H1 (cell line): Measurements from ENCODE around the gene SHLD3. TPM values are rescaled to one million over a fixed set of nuclear protein-coding genes. Genes with fewer than 3 reads are reported as not detected.

Source experiments
- EZH2 ChIP-seq: fragments of 200-600 bp; sonication (generic); IDR thresholded peaks from 2 replicates; pipeline ENCODE4 v1.7.1; 2012; ENCODE audit warnings: low read depth, mild to moderate bottlenecking, moderate library complexity, low read length, inconsistent platforms; ENCODE audit not compliant: severe bottlenecking
- POLR2A ChIP-seq, 2 experiments: IDR thresholded peaks; 1 replicate in 1 of 2; 2 replicates in 1 of 2; pipeline ENCODE4 v1.6.1; 2011; ENCODE audit warnings: low read depth in 2 of 2, low read length in 2 of 2, mild to moderate bottlenecking in 2 of 2; ENCODE audit errors: control extremely low read depth in 1 of 2
- RAD21 ChIP-seq, 2 experiments: IDR thresholded peaks in 1 of 2; conservative IDR thresholded peaks in 1 of 2; 2 replicates each; pipeline ENCODE4 v1.6.1; 2011; ENCODE audit warnings: low read depth in 2 of 2, low read length in 2 of 2, improper control_type of control experiment in 1 of 2, inconsistent platforms in 1 of 2, mild to moderate bottlenecking in 1 of 2, moderate library complexity in 1 of 2
- SIN3A ChIP-seq, 2 experiments: IDR thresholded peaks in 1 of 2; conservative IDR thresholded peaks in 1 of 2; 2 replicates each; pipeline ENCODE4 v1.6.1; 2011 to 2012; ENCODE audit warnings: low read length in 2 of 2, improper control_type of control experiment in 1 of 2, low read depth in 1 of 2, mild to moderate bottlenecking in 1 of 2
- SP1 ChIP-seq: IDR thresholded peaks from 2 replicates; pipeline ENCODE4 v1.6.1; 2011; ENCODE audit warnings: low read depth, low read length
- polyA plus RNA-seq, 7 experiments: library from polyadenylated mRNA; depleted of rRNA in 3 of 7; stranded (reverse) in 5 of 7; unstranded in 2 of 7; fragments of >200 nt in 5 of 7; fragments of 200-250 nt in 2 of 7; gene quantifications; 1 replicate in 5 of 7; 2 replicates in 1 of 7; 4 replicates in 1 of 7; pipeline versions ENCODE4 v1.2.1 to v1.2.3, GENCODE V29; 2011 to 2013; ENCODE audit warnings: missing spikeins in 2 of 7, mixed read lengths in 2 of 7
- total RNA-seq: library from RNA; stranded (reverse); fragmentation: NEBNext Ultra II Directional; extraction: Animal tissue kit (Norgen Biotek cat#: 25700); gene quantifications from 2 replicates; pipeline ENCODE4 v1.2.1, GENCODE V29; 2021
- TF ChIP-seq, protein P1 (sequence below): fragments of 300-600 bp; sonication (generic); IDR thresholded peaks from 2 replicates; pipeline ENCODE4 v1.7.1; 2012; ENCODE audit warnings: low read length, moderate library complexity, mild to moderate bottlenecking, inconsistent platforms; ENCODE audit not compliant: insufficient replicate concordance
- TF ChIP-seq, protein P2 (sequence below), 3 experiments: IDR thresholded peaks; 1 replicate in 2 of 3; 2 replicates in 1 of 3; pipeline versions ENCODE4 v1.5.1 to v1.6.1; 2011; ENCODE audit warnings: low read length in 3 of 3, mild to moderate bottlenecking in 3 of 3, inconsistent platforms in 2 of 3, low read depth in 1 of 3, moderate library complexity in 1 of 3; ENCODE audit not compliant: insufficient read depth in 1 of 3; ENCODE audit errors: control extremely low read depth in 1 of 3

SHLD3 gene
- total and polyA plus RNA-seq, 2 of the 8 experiments (the other 6 are each of a cell fraction or from before 2014, with no cell fraction given): 1.9 to 3.2 TPM

DNA sequence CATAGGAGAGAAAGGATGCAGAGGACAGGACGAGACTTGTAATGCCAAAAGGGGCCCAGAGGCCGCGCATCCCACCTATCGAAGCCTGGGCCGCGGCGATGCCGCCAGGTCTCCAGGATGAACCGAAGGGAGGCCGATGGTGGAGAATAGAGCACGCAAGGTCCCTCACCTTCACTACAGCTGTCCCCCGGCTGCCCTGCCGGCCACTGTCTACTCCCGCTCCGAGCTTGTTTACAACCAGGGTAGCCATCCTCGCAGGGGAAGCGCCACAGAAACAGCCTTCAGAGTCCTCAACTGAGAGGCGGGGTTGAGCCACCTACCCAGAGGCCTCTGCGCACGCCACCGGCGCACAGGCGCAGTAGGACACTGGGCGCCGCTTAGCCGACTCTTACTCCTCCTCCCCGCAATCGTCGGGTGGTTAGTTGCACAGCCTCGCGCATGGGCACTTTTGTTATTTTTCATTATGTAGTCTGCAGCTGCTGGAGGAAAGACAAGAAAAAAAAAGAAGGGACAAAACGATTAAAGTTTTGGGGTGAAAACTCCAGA lies 729 bp upstream of the SHLD3 start, which contains the start of gene TRIM23 (continued):
- TF ChIP-seq, protein P1, sequence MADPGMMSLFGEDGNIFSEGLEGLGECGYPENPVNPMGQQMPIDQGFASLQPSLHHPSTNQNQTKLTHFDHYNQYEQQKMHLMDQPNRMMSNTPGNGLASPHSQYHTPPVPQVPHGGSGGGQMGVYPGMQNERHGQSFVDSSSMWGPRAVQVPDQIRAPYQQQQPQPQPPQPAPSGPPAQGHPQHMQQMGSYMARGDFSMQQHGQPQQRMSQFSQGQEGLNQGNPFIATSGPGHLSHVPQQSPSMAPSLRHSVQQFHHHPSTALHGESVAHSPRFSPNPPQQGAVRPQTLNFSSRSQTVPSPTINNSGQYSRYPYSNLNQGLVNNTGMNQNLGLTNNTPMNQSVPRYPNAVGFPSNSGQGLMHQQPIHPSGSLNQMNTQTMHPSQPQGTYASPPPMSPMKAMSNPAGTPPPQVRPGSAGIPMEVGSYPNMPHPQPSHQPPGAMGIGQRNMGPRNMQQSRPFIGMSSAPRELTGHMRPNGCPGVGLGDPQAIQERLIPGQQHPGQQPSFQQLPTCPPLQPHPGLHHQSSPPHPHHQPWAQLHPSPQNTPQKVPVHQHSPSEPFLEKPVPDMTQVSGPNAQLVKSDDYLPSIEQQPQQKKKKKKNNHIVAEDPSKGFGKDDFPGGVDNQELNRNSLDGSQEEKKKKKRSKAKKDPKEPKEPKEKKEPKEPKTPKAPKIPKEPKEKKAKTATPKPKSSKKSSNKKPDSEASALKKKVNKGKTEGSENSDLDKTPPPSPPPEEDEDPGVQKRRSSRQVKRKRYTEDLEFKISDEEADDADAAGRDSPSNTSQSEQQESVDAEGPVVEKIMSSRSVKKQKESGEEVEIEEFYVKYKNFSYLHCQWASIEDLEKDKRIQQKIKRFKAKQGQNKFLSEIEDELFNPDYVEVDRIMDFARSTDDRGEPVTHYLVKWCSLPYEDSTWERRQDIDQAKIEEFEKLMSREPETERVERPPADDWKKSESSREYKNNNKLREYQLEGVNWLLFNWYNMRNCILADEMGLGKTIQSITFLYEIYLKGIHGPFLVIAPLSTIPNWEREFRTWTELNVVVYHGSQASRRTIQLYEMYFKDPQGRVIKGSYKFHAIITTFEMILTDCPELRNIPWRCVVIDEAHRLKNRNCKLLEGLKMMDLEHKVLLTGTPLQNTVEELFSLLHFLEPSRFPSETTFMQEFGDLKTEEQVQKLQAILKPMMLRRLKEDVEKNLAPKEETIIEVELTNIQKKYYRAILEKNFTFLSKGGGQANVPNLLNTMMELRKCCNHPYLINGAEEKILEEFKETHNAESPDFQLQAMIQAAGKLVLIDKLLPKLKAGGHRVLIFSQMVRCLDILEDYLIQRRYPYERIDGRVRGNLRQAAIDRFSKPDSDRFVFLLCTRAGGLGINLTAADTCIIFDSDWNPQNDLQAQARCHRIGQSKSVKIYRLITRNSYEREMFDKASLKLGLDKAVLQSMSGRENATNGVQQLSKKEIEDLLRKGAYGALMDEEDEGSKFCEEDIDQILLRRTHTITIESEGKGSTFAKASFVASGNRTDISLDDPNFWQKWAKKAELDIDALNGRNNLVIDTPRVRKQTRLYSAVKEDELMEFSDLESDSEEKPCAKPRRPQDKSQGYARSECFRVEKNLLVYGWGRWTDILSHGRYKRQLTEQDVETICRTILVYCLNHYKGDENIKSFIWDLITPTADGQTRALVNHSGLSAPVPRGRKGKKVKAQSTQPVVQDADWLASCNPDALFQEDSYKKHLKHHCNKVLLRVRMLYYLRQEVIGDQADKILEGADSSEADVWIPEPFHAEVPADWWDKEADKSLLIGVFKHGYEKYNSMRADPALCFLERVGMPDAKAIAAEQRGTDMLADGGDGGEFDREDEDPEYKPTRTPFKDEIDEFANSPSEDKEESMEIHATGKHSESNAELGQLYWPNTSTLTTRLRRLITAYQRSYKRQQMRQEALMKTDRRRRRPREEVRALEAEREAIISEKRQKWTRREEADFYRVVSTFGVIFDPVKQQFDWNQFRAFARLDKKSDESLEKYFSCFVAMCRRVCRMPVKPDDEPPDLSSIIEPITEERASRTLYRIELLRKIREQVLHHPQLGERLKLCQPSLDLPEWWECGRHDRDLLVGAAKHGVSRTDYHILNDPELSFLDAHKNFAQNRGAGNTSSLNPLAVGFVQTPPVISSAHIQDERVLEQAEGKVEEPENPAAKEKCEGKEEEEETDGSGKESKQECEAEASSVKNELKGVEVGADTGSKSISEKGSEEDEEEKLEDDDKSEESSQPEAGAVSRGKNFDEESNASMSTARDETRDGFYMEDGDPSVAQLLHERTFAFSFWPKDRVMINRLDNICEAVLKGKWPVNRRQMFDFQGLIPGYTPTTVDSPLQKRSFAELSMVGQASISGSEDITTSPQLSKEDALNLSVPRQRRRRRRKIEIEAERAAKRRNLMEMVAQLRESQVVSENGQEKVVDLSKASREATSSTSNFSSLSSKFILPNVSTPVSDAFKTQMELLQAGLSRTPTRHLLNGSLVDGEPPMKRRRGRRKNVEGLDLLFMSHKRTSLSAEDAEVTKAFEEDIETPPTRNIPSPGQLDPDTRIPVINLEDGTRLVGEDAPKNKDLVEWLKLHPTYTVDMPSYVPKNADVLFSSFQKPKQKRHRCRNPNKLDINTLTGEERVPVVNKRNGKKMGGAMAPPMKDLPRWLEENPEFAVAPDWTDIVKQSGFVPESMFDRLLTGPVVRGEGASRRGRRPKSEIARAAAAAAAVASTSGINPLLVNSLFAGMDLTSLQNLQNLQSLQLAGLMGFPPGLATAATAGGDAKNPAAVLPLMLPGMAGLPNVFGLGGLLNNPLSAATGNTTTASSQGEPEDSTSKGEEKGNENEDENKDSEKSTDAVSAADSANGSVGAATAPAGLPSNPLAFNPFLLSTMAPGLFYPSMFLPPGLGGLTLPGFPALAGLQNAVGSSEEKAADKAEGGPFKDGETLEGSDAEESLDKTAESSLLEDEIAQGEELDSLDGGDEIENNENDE: no peak
- peak in 1 of 2 experiments; percentile 78; a peak in 2 of 3 replicates for TF ChIP-seq POLR2A (IDR thresholded peaks at IDR 0.05; ENCODE audit: control extremely low read depth in 1 of 2, low read depth in 2 of 2, low read length in 2 of 2)
- TF ChIP-seq SP1: no peak
- peak; percentile 66 to 76; a peak in 2 of 4 replicates for TF ChIP-seq SIN3A (conservative IDR thresholded peaks at IDR 0.05 in 1 of 2, IDR thresholded peaks at IDR 0.05 in 1 of 2; ENCODE audit: low read depth in 1 of 2, low read length in 2 of 2)
- TF ChIP-seq, protein P2, sequence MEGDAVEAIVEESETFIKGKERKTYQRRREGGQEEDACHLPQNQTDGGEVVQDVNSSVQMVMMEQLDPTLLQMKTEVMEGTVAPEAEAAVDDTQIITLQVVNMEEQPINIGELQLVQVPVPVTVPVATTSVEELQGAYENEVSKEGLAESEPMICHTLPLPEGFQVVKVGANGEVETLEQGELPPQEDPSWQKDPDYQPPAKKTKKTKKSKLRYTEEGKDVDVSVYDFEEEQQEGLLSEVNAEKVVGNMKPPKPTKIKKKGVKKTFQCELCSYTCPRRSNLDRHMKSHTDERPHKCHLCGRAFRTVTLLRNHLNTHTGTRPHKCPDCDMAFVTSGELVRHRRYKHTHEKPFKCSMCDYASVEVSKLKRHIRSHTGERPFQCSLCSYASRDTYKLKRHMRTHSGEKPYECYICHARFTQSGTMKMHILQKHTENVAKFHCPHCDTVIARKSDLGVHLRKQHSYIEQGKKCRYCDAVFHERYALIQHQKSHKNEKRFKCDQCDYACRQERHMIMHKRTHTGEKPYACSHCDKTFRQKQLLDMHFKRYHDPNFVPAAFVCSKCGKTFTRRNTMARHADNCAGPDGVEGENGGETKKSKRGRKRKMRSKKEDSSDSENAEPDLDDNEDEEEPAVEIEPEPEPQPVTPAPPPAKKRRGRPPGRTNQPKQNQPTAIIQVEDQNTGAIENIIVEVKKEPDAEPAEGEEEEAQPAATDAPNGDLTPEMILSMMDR (IDR thresholded peaks at IDR 0.05; ENCODE audit: control extremely low read depth in 1 of 3, insufficient read depth in 1 of 3, low read depth in 1 of 3, low read length in 3 of 3): peak in 2 of 3 experiments; percentile 8 to 22; a peak in 1 of 4 replicates
- peak; percentile 9 to 27; a peak in 2 of 4 replicates for TF ChIP-seq RAD21 (IDR thresholded peaks at IDR 0.05 in 1 of 2, conservative IDR thresholded peaks at IDR 0.05 in 1 of 2; ENCODE audit: low read depth in 2 of 2, low read length in 2 of 2)
- TF ChIP-seq EZH2: no peak
